IMR-90 (cell line): ENCODE measurements around the gene FBXO30. TPM values are rescaled to one million over a fixed set of nuclear protein-coding genes. Genes with fewer than 3 reads are reported as not detected.

Experiments
- ATAC-seq: fragments of 200-7000 bp; cut with Tn5 transposase; 2 replicates; pipeline ENCODE4 v1.9.1; 2020; ENCODE audit warnings: low read depth, mild to moderate bottlenecking, moderate library complexity
- Bru-seq: library from RNA; stranded (reverse); fragments of 400-500 nt; gene quantifications from one replicate; lab custom pipeline; 2021; lab: Mats Ljungman, UMichigan
- BruChase-seq, 2 experiments: library from RNA; stranded (reverse); fragments of 400-500 nt; gene quantifications; one replicate each; lab custom pipeline; 2021; lab: Mats Ljungman, UMichigan
- BruUV-seq: library from RNA; stranded (reverse); fragments of 400-500 nt; replicated peaks from 2 replicates; lab custom pipeline; 2021; lab: Mats Ljungman, UMichigan
- CTCF ChIA-PET: fragments of 300-600 bp; formaldehyde crosslinking; extraction: SDS; loops from one replicate; lab custom pipeline; 2021; ENCODE audit warnings: antibody characterized with exemption; lab: Yijun Ruan, JAX
- POLR2A ChIA-PET: fragments of 300-600 bp; sonication (Branson Sonifier 250); formaldehyde crosslinking; loops from one replicate; lab custom pipeline; 2022; ENCODE audit warnings: antibody characterized with exemption; ENCODE audit not compliant: unreplicated experiment; lab: Charles Lee
- DNase-seq: peaks from one replicate; pipeline ENCODE4 v3.0.0; 2013
- H2AFZ ChIP-seq: replicated peaks from 2 replicates; pipeline ENCODE3; 2013; ENCODE audit warnings: low read length, mild to moderate bottlenecking; ENCODE audit not compliant: poor library complexity
- H2AK5ac ChIP-seq: 2 replicates; pipeline ENCODE4 v1.6.1; 2013; ENCODE audit warnings: low read depth, low read length, inconsistent platforms
- H2AK9ac ChIP-seq: replicated peaks from 2 replicates; pipeline ENCODE3; 2013; ENCODE audit warnings: mild to moderate bottlenecking, low read depth, low read length, moderate library complexity; ENCODE audit not compliant: poor library complexity
- H2BK120ac ChIP-seq: 2 replicates; pipeline ENCODE4 v1.6.1; 2013; ENCODE audit warnings: low read depth, low read length, inconsistent platforms
- H2BK15ac ChIP-seq: 3 replicates; pipeline ENCODE4 v1.6.1; 2013; ENCODE audit warnings: low read depth, low read length, inconsistent platforms
- H2BK20ac ChIP-seq: 2 replicates; pipeline ENCODE4 v1.6.1; 2013; ENCODE audit warnings: low read depth, mild to moderate bottlenecking, inconsistent platforms, low read length, moderate library complexity
- H2BK5ac ChIP-seq: 2 replicates; pipeline ENCODE4 v1.6.1; 2013; ENCODE audit warnings: mild to moderate bottlenecking, low read depth, low read length, inconsistent platforms; ENCODE audit not compliant: poor library complexity, severe bottlenecking
- H3K14ac ChIP-seq: replicated peaks from 2 replicates; pipeline ENCODE4 v1.6.1; 2013; ENCODE audit warnings: low read depth, low read length, inconsistent platforms
- H3K18ac ChIP-seq: 2 replicates; pipeline ENCODE4 v1.6.1; 2013; ENCODE audit warnings: low read depth, low read length, control low read depth
- H3K23ac ChIP-seq: 2 replicates; pipeline ENCODE4 v1.6.1; 2013; ENCODE audit warnings: low read depth, low read length, inconsistent platforms
- H3K27ac ChIP-seq: 2 replicates; pipeline ENCODE4 v1.5.1; 2013; ENCODE audit warnings: mild to moderate bottlenecking, control low read depth, low read length; ENCODE audit not compliant: insufficient read depth
- H3K27me3 ChIP-seq: 2 replicates; pipeline ENCODE4 v1.6.1; 2013; ENCODE audit warnings: low read length; ENCODE audit not compliant: control insufficient read depth, insufficient read depth
- H3K36me3 ChIP-seq: 2 replicates; pipeline ENCODE4 v1.6.1; 2013; ENCODE audit warnings: low read length, mixed read lengths; ENCODE audit not compliant: control insufficient read depth, insufficient read depth
- H3K4ac ChIP-seq: 2 replicates; pipeline ENCODE4 v1.6.1; 2013; ENCODE audit warnings: low read depth, low read length, inconsistent platforms
- H3K4me1 ChIP-seq: 2 replicates; pipeline ENCODE4 v1.6.1; 2013; ENCODE audit warnings: low read length, mixed read lengths; ENCODE audit not compliant: control insufficient read depth, insufficient read depth
- H3K4me2 ChIP-seq: 2 replicates; pipeline ENCODE4 v1.6.1; 2013; ENCODE audit warnings: low read depth, mild to moderate bottlenecking, control low read depth, low read length, moderate library complexity
- H3K4me3 ChIP-seq: 2 replicates; pipeline ENCODE4 v1.5.1; 2013; ENCODE audit warnings: low read depth, mild to moderate bottlenecking, control low read depth, low read length, moderate library complexity; ENCODE audit not compliant: insufficient read depth
- H3K56ac ChIP-seq: 2 replicates; pipeline ENCODE4 v1.6.1; 2013; ENCODE audit warnings: low read length, inconsistent platforms; ENCODE audit not compliant: insufficient read depth; ENCODE audit errors: extremely low read depth
- H3K79me1 ChIP-seq, 2 experiments: 2 replicates each; pipeline ENCODE4 v1.6.1; 2013; ENCODE audit warnings: low read length in 2 of 2, inconsistent platforms in 1 of 2, low read depth in 1 of 2
- H3K9ac ChIP-seq: 2 replicates; pipeline ENCODE4 v1.6.1; 2013; ENCODE audit warnings: low read depth, low read length, control low read depth
- H3K9me1 ChIP-seq: 2 replicates; pipeline ENCODE4 v1.6.1; 2013; ENCODE audit warnings: low read length, inconsistent platforms; ENCODE audit not compliant: insufficient read depth
- H3K9me3 ChIP-seq: 2 replicates; pipeline ENCODE4 v1.6.1; 2013; ENCODE audit warnings: low read length; ENCODE audit not compliant: control insufficient read depth, insufficient read depth
- H4K20me1 ChIP-seq: 2 replicates; pipeline ENCODE4 v1.6.1; 2013; ENCODE audit warnings: low read length, inconsistent platforms; ENCODE audit not compliant: insufficient read depth
- H4K5ac ChIP-seq: 2 replicates; pipeline ENCODE4 v1.6.1; 2013; ENCODE audit warnings: mild to moderate bottlenecking, low read depth, low read length, control low read depth
- H4K8ac ChIP-seq, 2 experiments: 2 replicates each; pipeline ENCODE4 v1.6.1; 2013; ENCODE audit warnings: low read depth in 2 of 2, low read length in 2 of 2, control low read depth in 1 of 2, inconsistent platforms in 1 of 2
- H4K91ac ChIP-seq: 2 replicates; pipeline ENCODE4 v1.6.1; 2013; ENCODE audit warnings: low read depth, low read length, inconsistent platforms; ENCODE audit not compliant: insufficient read depth
- BHLHE40 ChIP-seq: fragments of 150-350 bp; IDR thresholded peaks from 2 replicates; pipeline ENCODE4 v1.6.1; 2016; ENCODE audit warnings: mild to moderate bottlenecking, low read depth, low read length
- CEBPB ChIP-seq: IDR thresholded peaks from 2 replicates; pipeline ENCODE4 v1.6.1; 2012; ENCODE audit warnings: low read depth, low read length, improper control_type of control experiment
- CHD1 ChIP-seq: IDR thresholded peaks from 2 replicates; pipeline ENCODE4 v1.6.1; 2012; ENCODE audit warnings: low read depth, low read length, improper control_type of control experiment
- CTCF ChIP-seq: conservative IDR thresholded peaks from 2 replicates; pipeline ENCODE4 v1.5.1; 2012; ENCODE audit warnings: mild to moderate bottlenecking, low read depth, low read length, improper control_type of control experiment
- ELK1 ChIP-seq: fragments of 150-350 bp; IDR thresholded peaks from 2 replicates; pipeline ENCODE4 v1.6.1; 2016; ENCODE audit warnings: low read depth, mild to moderate bottlenecking, low read length, moderate library complexity, borderline replicate concordance
- FOS ChIP-seq: fragments of 150-350 bp; IDR thresholded peaks from 2 replicates; pipeline ENCODE4 v1.6.1; 2016; ENCODE audit warnings: low read depth, low read length
- MAFK ChIP-seq: IDR thresholded peaks from 2 replicates; pipeline ENCODE4 v1.6.1; 2012; ENCODE audit warnings: low read depth, low read length, improper control_type of control experiment
- MAZ ChIP-seq: IDR thresholded peaks from 2 replicates; pipeline ENCODE4 v1.6.1; 2012; ENCODE audit warnings: low read depth, mild to moderate bottlenecking, low read length, improper control_type of control experiment, moderate library complexity, borderline replicate concordance
- MXI1 ChIP-seq: IDR thresholded peaks from 2 replicates; pipeline ENCODE4 v1.6.1; 2012; ENCODE audit warnings: low read depth, mild to moderate bottlenecking, low read length, moderate library complexity, borderline replicate concordance
- NFE2L2 ChIP-seq: fragments of 150-350 bp; IDR thresholded peaks from 2 replicates; pipeline ENCODE4 v1.6.1; 2016; ENCODE audit warnings: low read depth, mild to moderate bottlenecking, low read length
- POLR2A ChIP-seq: IDR thresholded peaks from 2 replicates; pipeline ENCODE4 v1.6.1; 2012; ENCODE audit warnings: mild to moderate bottlenecking, low read depth, low read length
- RFX5 ChIP-seq: IDR thresholded peaks from 2 replicates; pipeline ENCODE4 v1.8.0; 2012; ENCODE audit warnings: low read depth, mild to moderate bottlenecking, low read length, moderate library complexity
- WGBS, 2 experiments: methylation state at CpG; one replicate each; pipeline versions ENCODE4 v1.1.5 to v1.1.7; 2013; ENCODE audit warnings: missing lambda C conversion rate in 2 of 2; ENCODE audit not compliant: insufficient read length in 1 of 2; ENCODE audit errors: extremely low coverage in 2 of 2; 5-methylcytosine and 5-hydroxymethylcytosine counted together
- dilution Hi-C: fragments of 300-500 bp; cut with HindIII; formaldehyde crosslinking; loops from one replicate; pipeline ENCODE4 v1.14.3; 2018; ENCODE audit warnings: low sequenced_read_pairs; ENCODE audit not compliant: unreplicated experiment
- in situ Hi-C: fragments of 300-500 bp; cut with MboI; formaldehyde crosslinking; loops from 3 replicates; pipeline ENCODE4 v1.14.3; 2019; ENCODE audit warnings: low sequenced_read_pairs, inconsistent platforms, mixed read lengths
- intact Hi-C: fragments of 100-400 bp; cut with micrococcal nuclease; formaldehyde crosslinking; loops from 2 replicates; pipeline ENCODE4 v1.10.0; 2022
- long read RNA-seq: library from polyadenylated mRNA; unstranded; transcript quantifications from one replicate; pipeline ENCODE4 v2.0.0, GENCODE V29; 2021; ENCODE audit not compliant: unreplicated experiment
- polyA plus RNA-seq, 3 experiments: library from polyadenylated mRNA; depleted of rRNA; stranded (reverse); fragments of >200 nt; gene quantifications; 2 replicates each; pipeline ENCODE4 v1.2.3, GENCODE V29; 2012; ENCODE audit warnings: low replicate concordance in 1 of 3
- total RNA-seq: library from RNA; depleted of rRNA; stranded (reverse); fragments of >200 nt; gene quantifications from 2 replicates; pipeline ENCODE4 v1.2.3, GENCODE V29; 2012; rRNA removed

FBXO30 gene
- total RNA-seq (9.3 and 15.3 TPM in 2 replicates), polyA plus RNA-seq (2012; rRNA removed) (2.2 and 3.1 TPM in 2 replicates), Bru-seq, nascent RNA (percentile 94 among the genes with signal in this experiment), BruChase-seq, experiment 1, labeled RNA remaining after a 6-hour chase (percentile 63 among the genes with signal in this experiment), BruChase-seq, experiment 2, labeled RNA remaining after a 2-hour chase (percentile 97 among the genes with signal in this experiment)
- 0.45 and 0.46 TPM in 2 replicates for polyA plus RNA-seq (2012; cell fraction: cytosol; rRNA removed)
- polyA plus RNA-seq (2012; cell fraction: nucleus; rRNA removed; ENCODE audit: low replicate concordance): 0.45 and 5.0 TPM in 2 replicates
- long read RNA-seq, full-length matches to known transcripts: 55 of 68 reads
- long read RNA-seq, partial matches to known transcripts: 3 of 68 reads
- long read RNA-seq, other reads (novel, unspliced or antisense): 10 of 68 reads

GRCh38 chr6:145814501-145815308 is at the start of gene FBXO30:
TSS of gene FBXO30 (minus strand) at chr6:145814795. CDS start at chr6:145806405, 8,390 bp downstream.
- peak within 1 kb of the TSS; percentile 98 for H3K4me2 ChIP-seq
- dilution Hi-C loops (no loop called here), intact Hi-C loops (loop anchor here (2.0 to 10.0 kb wide), 2 partner anchors 68 to 730 kb away; partner anchors contain the start of gene RAB32), in situ Hi-C loops (loop anchor here (5.0 kb wide), 1 partner anchor 77 kb away; the partner anchor contains the start of gene EPM2A)
- H3K27ac ChIP-seq: peak within 1 kb of the TSS; percentile 93
- DNase-seq (peak; percentile 80), ATAC-seq (peak; percentile 86)
- peak within 1 kb of the TSS; percentile 55 for H2BK15ac ChIP-seq
- peak within 1 kb of the TSS; percentile 84 for H2AK5ac ChIP-seq
- H2BK120ac ChIP-seq: peak within 1 kb of the TSS; percentile 48
- no peaks in the 10 kb centered on the region for H3K9me3 ChIP-seq
- H4K91ac ChIP-seq: peak within 1 kb of the TSS; percentile 90
- H3K4ac ChIP-seq: peak within 1 kb of the TSS; percentile 79
- H3K27me3 ChIP-seq: no peaks in the 10 kb centered on the region
- H2BK5ac ChIP-seq: peak within 1 kb of the TSS; percentile 98
- H3K4me1 ChIP-seq: peaks cover 6% of the 10 kb centered on the region
- BruUV-seq: no TSS peak
- peak within 1 kb of the TSS; percentile 98 for H3K18ac ChIP-seq
- H3K14ac ChIP-seq: peak within 1 kb of the TSS; percentile 77
- H3K9me1 ChIP-seq: peaks cover 3% of the 10 kb centered on the region
- peak within 1 kb of the TSS; percentile 98 for H2AFZ ChIP-seq
- peaks cover 15% of the 10 kb centered on the region for H4K20me1 ChIP-seq
- peak within 1 kb of the TSS; percentile 98 for H4K5ac ChIP-seq
- ChIA-PET CTCF (interaction anchor here (1.1 to 1.2 kb wide), 2 partner anchors 9 to 22 kb away, joined by 3 read pairs; no protein-coding TSS in a partner anchor), POLR2A (interaction anchor here (0.6 to 1.3 kb wide), 2 partner anchors 9 to 55 kb away, joined by 5 read pairs; no protein-coding TSS in a partner anchor)
- peak within 1 kb of the TSS; percentile 86 for H3K23ac ChIP-seq
- 0% methylated on average over 19 of the region's 88 CpGs; no CpG with 5 or more reads in 1 of the 2 experiments for WGBS, 2 experiments
- peaks cover 11 to 30% of the 10 kb centered on the region in 2 experiments for H3K79me1 ChIP-seq
- H2AK9ac ChIP-seq: peak within 1 kb of the TSS; percentile 98
- peak within 1 kb of the TSS; percentile 95 for H3K56ac ChIP-seq
- H4K8ac ChIP-seq: peak within 1 kb of the TSS; percentile 87 to 96
- H3K36me3 ChIP-seq: 0 out of 2 replicates have a peak, but pooled peaks cover 1% of the 10 kb centered on the region
- H3K4me3 ChIP-seq: peak within 1 kb of the TSS; percentile 99
- peak within 1 kb of the TSS; percentile 99 for H3K9ac ChIP-seq
- 0 out of 2 replicates have a peak within 1 kb of the TSS, but pooled peaks have one; percentile 4 for H2BK20ac ChIP-seq
- TF ChIP-seq ELK1: no peak
- TF ChIP-seq CEBPB: no peak
- TF ChIP-seq RFX5: no peak
- no peak for TF ChIP-seq CHD1
- TF ChIP-seq NFE2L2: no peak
- TF ChIP-seq MXI1: no peak
- TF ChIP-seq FOS: no peak
- no peak for TF ChIP-seq MAFK
- peak; percentile 90 for TF ChIP-seq POLR2A
- TF ChIP-seq CTCF: no peak
- peak; percentile 83; the same call in 1 of the 2 replicates for TF ChIP-seq MAZ
- peak; percentile 44; the same call in 1 of the 2 replicates for TF ChIP-seq BHLHE40
